ENCODE measurements around the gene SLC24A1.

DNA sequence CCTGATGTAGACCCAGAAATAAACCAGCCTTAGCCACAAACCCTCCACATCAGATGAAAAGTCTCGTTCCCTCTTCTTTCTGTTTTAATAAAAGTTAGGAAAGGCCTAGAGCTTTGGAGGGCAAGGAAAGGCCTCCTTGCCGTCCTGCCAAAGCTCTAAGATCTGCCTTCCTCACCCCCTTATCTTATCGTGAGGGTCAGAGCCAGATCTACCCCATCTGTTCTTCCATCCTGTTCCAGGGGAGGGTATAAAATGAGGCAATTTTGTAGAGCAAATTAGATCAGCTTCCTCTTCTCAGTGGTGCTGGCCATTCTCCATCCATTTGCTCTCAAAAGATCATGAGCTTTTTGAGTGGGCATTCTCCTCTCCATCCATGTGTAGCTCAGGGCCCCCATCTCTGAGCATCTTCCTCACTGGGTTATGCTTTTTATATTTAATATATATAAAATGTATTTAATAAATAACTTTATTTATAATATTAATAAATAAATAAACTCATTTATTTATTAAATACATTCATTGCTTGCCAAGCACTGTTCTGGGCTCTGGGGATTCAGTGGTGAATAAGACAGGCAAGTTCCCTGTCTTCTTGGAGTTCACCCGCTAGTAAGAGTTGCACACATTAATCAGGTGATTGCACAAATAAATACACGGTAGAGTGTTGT is 2.0 kb upstream of the SLC24A1 start:
- no peak for TF ChIP-seq CTCF (IDR thresholded peaks at IDR 0.05)
- no peak for TF ChIP-seq POLR2A (IDR thresholded peaks at IDR 0.05)
